Astrocyte of the cerebellum (primary cell): Measurements from ENCODE around the gene PRRG3.
A peak's percentile ranks its signal among the peaks of the same experiment; 100 is the strongest.

ENCODE experiments used
- DNase-seq: peaks from one replicate; pipeline ENCODE4 v3.0.0-alpha.2; 2011; ENCODE audit warnings: low read depth
- H3K4me3 ChIP-seq: 2 replicates; pipeline ENCODE4 v1.5.1; 2011; ENCODE audit warnings: mild to moderate bottlenecking, low read depth, low read length, moderate library complexity
- CTCF ChIP-seq: IDR thresholded peaks from 2 replicates; pipeline ENCODE4 v1.5.1; 2012; ENCODE audit warnings: low read length, low read depth, moderate library complexity, mild to moderate bottlenecking; ENCODE audit errors: missing control alignments
- in situ Hi-C: cut with HindIII; loops from 2 replicates; pipeline ENCODE4 v1.10.0; 2017; ENCODE audit warnings: low sequenced_read_pairs

PRRG3 gene

GRCh38 chrX:151743651-151744470, 48.6 kb downstream of the PRRG3 start:
- no peak for DNase-seq
- TF ChIP-seq CTCF, result no peak
- in situ Hi-C loops, result loop anchor here (25.0 kb wide), 1 partner anchor 893 kb away; the partner anchor contains the start of gene GABRQ
- H3K4me3 ChIP-seq, result no peak overlapping the region

GRCh38 chrX:151745651-151746050, 50.4 kb downstream of the PRRG3 start:
- TF ChIP-seq CTCF, result no peak
- H3K4me3 ChIP-seq, result no peak overlapping the region
- in situ Hi-C loops, result loop anchor here (25.0 kb wide), 1 partner anchor 892 kb away; the partner anchor contains the start of gene GABRQ
- no peak for DNase-seq

GRCh38 chrX:151746502-151746901, 51.2 kb downstream of the PRRG3 start:
- in situ Hi-C loops, result loop anchor here (25.0 kb wide), 1 partner anchor 891 kb away; the partner anchor contains the start of gene GABRQ
- H3K4me3 ChIP-seq, result no peak overlapping the region
- no peak for TF ChIP-seq CTCF
- DNase-seq, result no peak

GRCh38 chrX:151750511-151750910, 55.3 kb downstream of the PRRG3 start:
- H3K4me3 ChIP-seq, result no peak overlapping the region
- no peak for TF ChIP-seq CTCF
- no peak for DNase-seq
- in situ Hi-C loops, result loop anchor here (25.0 kb wide), 1 partner anchor 1087 kb away; the partner anchor contains the start of genes CETN2 and NSDHL

GRCh38 chrX:151752847-151753246, 57.6 kb downstream of the PRRG3 start:
- DNase-seq, result no peak
- in situ Hi-C loops, result loop anchor here (25.0 kb wide), 1 partner anchor 1084 kb away; the partner anchor contains the start of genes CETN2 and NSDHL
- TF ChIP-seq CTCF, result no peak
- H3K4me3 ChIP-seq, result no peak overlapping the region

GRCh38 chrX:151753313-151754046, 58.2 kb downstream of the PRRG3 start:
- H3K4me3 ChIP-seq, result no peak overlapping the region
- in situ Hi-C loops, result loop anchor here (25.0 kb wide), 1 partner anchor 1084 kb away; the partner anchor contains the start of genes CETN2 and NSDHL
- peak; percentile 85 for TF ChIP-seq CTCF
- DNase-seq, result peak; percentile 38
